WI38 (cell line): ENCODE results near the gene FLNA.
"Not testable (repeated sequence)": the region's sequence is repeated elsewhere in the genome, so short reads cannot be mapped to it uniquely, and the experiment has no call there.

Experiments used
- H3K4me3 ChIP-seq: 2 replicates; pipeline ENCODE4 v1.5.1; 2011; ENCODE audit warnings: low read depth, mild to moderate bottlenecking, control low read depth, low read length
- TF ChIP-seq, protein P1 (sequence below): IDR thresholded peaks from 2 replicates; pipeline ENCODE4 v1.5.1; 2012; ENCODE audit warnings: low read depth, mild to moderate bottlenecking, control low read depth, low read length

Gene FLNA

DNA sequence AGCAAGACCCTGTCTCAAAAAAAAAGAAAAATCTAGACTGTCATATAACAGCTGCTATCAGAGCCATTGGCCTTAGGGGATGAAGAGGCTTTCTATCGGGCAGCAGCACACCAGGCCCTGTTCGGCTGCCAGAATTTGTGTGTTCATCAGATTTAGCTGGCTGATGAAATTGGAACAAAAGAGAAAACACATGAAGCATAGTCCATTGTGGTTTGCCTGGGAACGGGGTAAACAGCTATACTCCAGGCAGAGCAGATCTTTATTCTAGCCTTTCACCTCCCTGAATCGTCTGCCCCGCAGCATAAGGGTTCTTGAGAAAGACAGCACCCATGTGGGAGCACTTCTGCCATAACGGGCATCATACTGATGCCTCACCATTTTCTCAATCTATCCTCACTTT lies 67.2 kb downstream of the FLNA start:
- H3K4me3 ChIP-seq: no peak overlapping the region
- TF ChIP-seq, protein P1, sequence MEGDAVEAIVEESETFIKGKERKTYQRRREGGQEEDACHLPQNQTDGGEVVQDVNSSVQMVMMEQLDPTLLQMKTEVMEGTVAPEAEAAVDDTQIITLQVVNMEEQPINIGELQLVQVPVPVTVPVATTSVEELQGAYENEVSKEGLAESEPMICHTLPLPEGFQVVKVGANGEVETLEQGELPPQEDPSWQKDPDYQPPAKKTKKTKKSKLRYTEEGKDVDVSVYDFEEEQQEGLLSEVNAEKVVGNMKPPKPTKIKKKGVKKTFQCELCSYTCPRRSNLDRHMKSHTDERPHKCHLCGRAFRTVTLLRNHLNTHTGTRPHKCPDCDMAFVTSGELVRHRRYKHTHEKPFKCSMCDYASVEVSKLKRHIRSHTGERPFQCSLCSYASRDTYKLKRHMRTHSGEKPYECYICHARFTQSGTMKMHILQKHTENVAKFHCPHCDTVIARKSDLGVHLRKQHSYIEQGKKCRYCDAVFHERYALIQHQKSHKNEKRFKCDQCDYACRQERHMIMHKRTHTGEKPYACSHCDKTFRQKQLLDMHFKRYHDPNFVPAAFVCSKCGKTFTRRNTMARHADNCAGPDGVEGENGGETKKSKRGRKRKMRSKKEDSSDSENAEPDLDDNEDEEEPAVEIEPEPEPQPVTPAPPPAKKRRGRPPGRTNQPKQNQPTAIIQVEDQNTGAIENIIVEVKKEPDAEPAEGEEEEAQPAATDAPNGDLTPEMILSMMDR: no peak

DNA sequence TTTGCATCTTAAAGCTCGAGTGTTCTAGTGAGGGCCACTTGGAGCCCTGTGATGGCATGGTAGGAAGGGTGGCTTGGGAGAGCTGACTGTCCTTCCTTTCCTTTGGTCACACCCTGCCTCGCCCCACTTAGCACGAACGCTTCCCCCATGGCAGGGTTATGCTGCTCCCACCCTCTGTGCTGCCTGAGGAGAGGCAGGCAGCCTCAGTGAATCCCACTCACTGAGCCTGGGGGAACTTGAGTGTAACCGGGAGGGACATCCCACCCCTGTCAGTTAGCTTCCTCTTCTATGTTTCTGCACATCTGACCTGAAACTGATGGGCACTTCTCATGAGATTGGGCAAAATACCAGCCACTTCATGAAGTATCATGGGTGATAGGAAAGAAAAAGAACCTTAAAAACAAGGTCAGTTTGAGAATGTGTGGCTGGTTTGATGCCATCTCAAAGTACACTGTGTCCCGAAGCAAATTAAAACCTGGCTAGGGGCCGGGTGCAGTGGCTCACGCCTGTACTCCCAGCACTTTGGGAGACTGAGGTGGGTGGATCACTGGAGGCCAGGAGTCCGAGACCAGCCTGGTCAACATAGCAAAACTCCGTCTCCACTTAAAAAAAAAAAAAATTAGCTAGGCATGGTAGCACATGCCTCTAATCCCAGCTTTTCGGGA lies 68.8 kb downstream of the FLNA start:
- no peak overlapping the region for H3K4me3 ChIP-seq
- TF ChIP-seq, protein P1: no peak

DNA sequence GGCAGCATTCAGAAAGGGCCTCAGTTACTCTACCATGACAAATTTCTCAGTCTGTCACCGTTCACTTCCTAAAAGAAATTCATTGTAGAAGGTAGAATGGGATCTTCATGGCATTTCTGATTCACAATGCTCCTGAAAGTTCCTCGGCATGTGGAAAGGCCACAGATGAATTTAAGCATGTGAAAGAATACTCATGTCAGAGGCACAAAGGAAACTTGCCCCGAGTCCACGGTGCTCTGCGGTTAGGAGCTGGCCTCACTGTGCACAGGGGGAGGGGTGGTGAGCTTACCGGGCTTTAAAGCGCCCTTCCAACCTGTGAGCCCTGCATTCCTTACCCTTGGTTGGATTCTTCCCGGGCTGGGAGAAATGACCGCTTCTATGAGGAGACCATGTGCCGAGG lies 69.6 kb downstream of the FLNA start:
- TF ChIP-seq, protein P1: no peak
- no peak overlapping the region for H3K4me3 ChIP-seq

DNA sequence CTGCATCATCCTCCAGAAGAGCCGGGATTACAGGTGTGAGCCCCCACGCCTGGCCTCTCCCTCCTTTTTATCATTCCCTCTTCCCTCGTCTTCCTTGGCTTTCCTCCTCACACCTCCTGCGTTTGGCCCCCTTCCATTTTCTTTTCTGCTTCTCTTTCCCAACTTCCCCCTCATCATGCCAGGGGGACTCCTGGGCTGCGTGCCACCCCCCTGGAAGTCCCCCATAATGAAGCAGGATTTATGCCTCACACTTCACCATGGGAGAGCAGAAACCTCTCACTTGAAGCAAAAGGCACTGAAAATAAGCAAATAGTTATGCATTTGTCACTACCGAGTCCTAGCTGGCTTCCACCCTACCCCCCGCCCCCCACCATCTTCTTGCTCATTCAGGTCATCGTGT lies 71.0 kb downstream of the FLNA start:
- H3K4me3 ChIP-seq: no peak overlapping the region
- TF ChIP-seq, protein P1: no peak

DNA sequence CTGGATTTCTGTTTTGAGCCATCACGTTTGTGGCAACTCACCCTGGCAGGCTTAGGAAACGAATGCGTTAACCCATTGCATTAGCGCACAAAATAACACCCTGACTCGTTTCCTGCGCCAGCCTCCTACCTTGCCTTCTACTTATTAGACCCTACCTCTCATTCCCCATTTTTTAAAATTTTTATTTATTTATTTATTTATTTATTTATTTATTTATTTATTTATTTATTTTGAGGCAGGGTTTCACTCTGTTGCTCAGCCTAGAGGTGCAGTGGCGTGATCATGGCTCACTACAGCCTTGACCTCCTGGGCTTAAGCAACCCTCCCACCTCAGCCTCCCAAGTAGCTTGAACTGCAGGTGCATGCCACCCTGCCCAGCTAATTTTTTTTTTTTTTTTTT lies 71.4 kb downstream of the FLNA start:
- H3K4me3 ChIP-seq: not testable (repeated sequence)

DNA sequence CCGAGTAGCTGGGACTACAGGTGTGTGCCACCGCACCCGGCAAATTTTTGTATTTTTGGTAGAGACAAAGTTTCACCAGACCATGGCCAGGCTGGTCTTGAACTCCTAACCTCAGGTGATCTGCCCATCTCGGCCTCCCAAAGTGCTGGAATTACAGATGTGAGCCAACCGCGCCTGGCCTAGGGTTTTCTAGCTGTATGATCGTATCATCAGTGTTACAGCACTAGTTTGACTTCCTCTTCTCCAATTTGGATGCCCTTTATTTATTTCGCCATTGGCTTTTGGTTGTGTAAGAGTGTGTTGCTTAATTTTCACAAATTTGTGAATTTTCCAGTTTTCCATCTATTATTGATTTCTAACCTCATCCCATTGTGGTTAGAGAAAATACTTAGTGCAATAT lies 73.6 kb downstream of the FLNA start:
- no peak overlapping the region for H3K4me3 ChIP-seq
- TF ChIP-seq, protein P1: no peak
